ENCODE data around the gene TMEM229B. TPM values are rescaled to one million over a fixed set of nuclear protein-coding genes. Genes with fewer than 3 reads are reported as not detected.

TMEM229B gene
- 0.11 to 0.21 TPM (median 0.16 TPM) in 5 replicates for total RNA-seq (2022; extraction: Qiagen RNA extraction)

DNA sequence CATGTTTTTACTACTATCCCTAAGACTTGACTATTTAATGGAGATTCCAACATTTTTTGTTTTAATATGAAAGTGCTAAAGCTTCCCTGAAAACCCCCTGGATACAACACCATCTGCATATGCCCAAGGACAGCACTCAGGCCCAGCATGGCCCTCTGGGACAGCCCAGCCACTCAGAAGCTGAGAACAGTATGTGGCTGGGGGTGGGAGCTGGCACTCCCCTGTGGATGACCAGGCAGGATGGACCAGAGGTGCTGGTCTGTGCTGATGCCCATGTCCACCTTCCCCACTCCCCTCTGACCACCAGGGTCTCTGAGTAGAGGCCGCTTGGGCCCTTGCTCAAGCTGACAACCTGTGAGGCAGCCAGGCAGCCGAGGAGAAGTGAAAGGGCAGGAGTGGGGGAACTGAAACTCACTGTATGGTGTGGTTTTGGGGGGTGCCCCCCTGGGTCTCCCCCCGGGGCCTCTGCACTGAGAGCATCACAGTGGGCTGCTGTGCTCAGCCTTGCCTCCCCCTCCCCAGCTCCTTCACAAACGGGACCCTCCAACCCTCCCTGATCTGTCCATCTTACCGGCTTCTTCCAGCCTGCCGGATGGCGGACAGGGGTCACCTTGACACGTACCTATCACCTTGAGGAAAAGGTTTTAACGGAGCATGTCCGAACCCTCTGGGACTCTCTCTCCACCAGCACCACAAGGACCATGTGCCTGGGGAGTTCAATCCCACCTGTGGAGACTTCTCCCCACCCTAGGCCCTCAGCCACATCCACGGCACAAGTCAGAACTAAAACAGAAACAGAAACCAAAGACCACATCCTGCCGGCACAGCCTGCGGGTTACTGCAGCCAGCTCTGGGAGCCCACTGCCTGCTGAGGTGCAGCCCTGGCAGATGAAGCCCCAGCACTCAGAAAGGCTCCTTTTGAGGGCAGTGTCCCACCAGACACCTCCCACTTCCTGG is at the start of gene TMEM229B:
Gene TMEM229B, minus strand, starts transcription at position 785 of the 957 bp plus-strand sequence. CDS start 14,798 bp downstream, outside the sequence.

GRCh38 chr14:67532998-67533753 is 44.7 kb upstream of the TMEM229B start, which contains the start of gene PLEKHH1:
Gene PLEKHH1 (plus strand): TSS chr14:67533290. CDS start chr14:67541868, 8,578 bp downstream.

Other genes starting within 250 kb of the TMEM229B start
- gene PALS1, start 247.3 kb downstream of the TMEM229B start, total RNA-seq (2022; extraction: Qiagen RNA extraction): 15.2 to 17.7 TPM (median 16.3 TPM) in 5 replicates
- gene ATP6V1D, start 128.9 kb downstream of the TMEM229B start, total RNA-seq (2022; extraction: Qiagen RNA extraction): 65.7 to 127 TPM (median 75.2 TPM) in 5 replicates
- 225 to 410 TPM (median 236 TPM) in 5 replicates for gene EIF2S1, start 128.4 kb downstream of the TMEM229B start, total RNA-seq (2022; extraction: Qiagen RNA extraction)
- gene PLEK2, start 76.6 kb downstream of the TMEM229B start, total RNA-seq (2022; extraction: Qiagen RNA extraction): 20.6 to 29.7 TPM (median 26.1 TPM) in 5 replicates
- gene PLEKHH1, start 44.6 kb upstream of the TMEM229B start, total RNA-seq (2022; extraction: Qiagen RNA extraction): 3.5 to 5.1 TPM (median 4.2 TPM) in 5 replicates
- gene PIGH, start 111.5 kb upstream of the TMEM229B start, total RNA-seq (2022; extraction: Qiagen RNA extraction): 18.4 to 21.9 TPM (median 20.7 TPM) in 5 replicates
- 1.3 to 1.9 TPM (median 1.8 TPM) in 5 replicates for gene ARG2, start 131.2 kb upstream of the TMEM229B start, total RNA-seq (2022; extraction: Qiagen RNA extraction)
- 75.5 to 97.4 TPM (median 90.6 TPM) in 5 replicates for gene VTI1B, start 185.9 kb upstream of the TMEM229B start, total RNA-seq (2022; extraction: Qiagen RNA extraction)
- 60.2 to 63.0 TPM (median 60.9 TPM) in 5 replicates for gene RDH11, start 207.0 kb upstream of the TMEM229B start, total RNA-seq (2022; extraction: Qiagen RNA extraction)
- 0.03 to 0.09 TPM in 2 of 5 replicates, not detected in the others for gene RDH12, start 213.2 kb upstream of the TMEM229B start, total RNA-seq (2022; extraction: Qiagen RNA extraction)

All from A549 treated with CORT108297 at 1 μM for 4 hours (cell line).